Activated CD4-positive, alpha-beta T cell treated with anti-CD3 and anti-CD28 coated beads, Interleukin-10, Interleukin-2, amounts not matched to agents 100 ng/mL and 50 ng/mL, durations not matched to agents 16 hours and 8 hours (primary cell): Measurements from ENCODE around the gene OXLD1.
A peak's percentile ranks its signal among the peaks of the same experiment; 100 is the strongest.

ENCODE experiments used
- DNase-seq: peaks from one replicate; pipeline ENCODE4 v3.0.0-alpha.2; 2020

Gene OXLD1

GRCh38 chr17:81666342-81667191 lies at the start of gene OXLD1, which contains the start of gene CCDC137:
OXLD1 (minus strand) TSS chr17:81666605; CDS start chr17:81666577, 28 bp downstream.
CCDC137 (plus strand) TSS chr17:81666737; CDS start chr17:81666767, 30 bp downstream.
- peak; percentile 98 for DNase-seq

- DNase-seq = no peak
Measured at GRCh38 chr17:81715107-81715871, 48.9 kb upstream of the OXLD1 start.

- no peak for DNase-seq
Measured at GRCh38 chr17:81714412-81715106, 48.2 kb upstream of the OXLD1 start.

GRCh38 chr17:81713556-81714411 lies 47.4 kb upstream of the OXLD1 start:
- no peak for DNase-seq

- no peak for DNase-seq
Measured at GRCh38 chr17:81713004-81713555, 46.7 kb upstream of the OXLD1 start.

- peak; percentile 36 for DNase-seq
Measured at GRCh38 chr17:81712468-81713003, 46.1 kb upstream of the OXLD1 start.

GRCh38 chr17:81711814-81712467 lies 45.5 kb upstream of the OXLD1 start, which contains the start of gene SLC25A10:
SLC25A10 (plus strand) TSS chr17:81712284; CDS start chr17:81712427, 143 bp downstream.
- peak; percentile 90 for DNase-seq

- no peak for DNase-seq
Measured at GRCh38 chr17:81710514-81711308, 44.3 kb upstream of the OXLD1 start.

- no peak for DNase-seq
Measured at GRCh38 chr17:81708739-81709185, 42.4 kb upstream of the OXLD1 start.

- DNase-seq = no peak
Measured at GRCh38 chr17:81707725-81708646, 41.6 kb upstream of the OXLD1 start.

- no peak for DNase-seq
Measured at GRCh38 chr17:81706757-81707624, 40.6 kb upstream of the OXLD1 start.

GRCh38 chr17:81706232-81706611 lies 39.8 kb upstream of the OXLD1 start:
- no peak for DNase-seq

GRCh38 chr17:81705518-81706231 lies 39.3 kb upstream of the OXLD1 start:
- DNase-seq = no peak

GRCh38 chr17:81703747-81704654 lies 37.6 kb upstream of the OXLD1 start:
- DNase-seq = no peak

GRCh38 chr17:81702934-81703746 lies 36.7 kb upstream of the OXLD1 start, which contains the start of gene MRPL12:
MRPL12 (plus strand) TSS chr17:81703367; CDS start chr17:81703502, 135 bp downstream.
- peak; percentile 95 for DNase-seq
